ENCODE data around the gene C1QTNF12.

- TF ChIP-seq EZH2 (IDR thresholded peaks at IDR 0.05; ENCODE audit: insufficient read depth, poor library complexity, severe bottlenecking) (no peak), EZH2phosphoT487 (IDR thresholded peaks at IDR 0.05; ENCODE audit: insufficient read depth, low read depth) (no peak)
These were observed 14.5 kb upstream of the C1QTNF12 start for GRCh38 chr1:1260843-1261560.

Data from GM23248 (cell line).